GM21737 (cell line): ENCODE measurements around the gene GNG13.
A peak's percentile ranks its signal among the peaks of the same experiment; 100 is the strongest.

Source experiments
- ATAC-seq: cut with Tn5 transposase; IDR thresholded peaks from one replicate; pipeline ENCODE4 v1.9.1; 2021; ENCODE audit warnings: mild to moderate bottlenecking, moderate library complexity; ENCODE audit not compliant: unreplicated experiment

Gene GNG13

GRCh38 chr16:795580-796229, 4.8 kb downstream of the GNG13 start:
- no peak for ATAC-seq

- ATAC-seq: no peak
Measured at GRCh38 chr16:794853-795466, 5.6 kb downstream of the GNG13 start.

- no peak for ATAC-seq
Measured at GRCh38 chr16:794091-794822, 6.3 kb downstream of the GNG13 start.

- no peak for ATAC-seq
Measured at GRCh38 chr16:793414-793813, 7.1 kb downstream of the GNG13 start.

GRCh38 chr16:792221-792995, 8.1 kb downstream of the GNG13 start:
- no peak for ATAC-seq

GRCh38 chr16:791131-791530, 9.4 kb downstream of the GNG13 start:
- ATAC-seq: no peak

GRCh38 chr16:790086-790485, 10.4 kb downstream of the GNG13 start:
- no peak for ATAC-seq

- no peak for ATAC-seq
Measured at GRCh38 chr16:789191-789850, 11.2 kb downstream of the GNG13 start.

GRCh38 chr16:788399-789126, 12.0 kb downstream of the GNG13 start, which contains the start of gene CHTF18:
Gene CHTF18, plus strand, starts transcription at chr16:788620. Its CDS starts 65 bp downstream, at chr16:788685.
- peak; percentile 64 for ATAC-seq

GRCh38 chr16:787978-788398, 12.5 kb downstream of the GNG13 start, which contains the start of gene RPUSD1:
Gene RPUSD1, minus strand, starts transcription at chr16:788381. Its CDS starts 644 bp downstream, at chr16:787737.
- no peak for ATAC-seq

- ATAC-seq: no peak
Measured at GRCh38 chr16:787321-787966, 13.1 kb downstream of the GNG13 start.

GRCh38 chr16:785563-786535, 14.7 kb downstream of the GNG13 start:
- no peak for ATAC-seq

GRCh38 chr16:784431-784830, 16.1 kb downstream of the GNG13 start:
- no peak for ATAC-seq

GRCh38 chr16:783404-784161, 17.0 kb downstream of the GNG13 start:
- ATAC-seq: no peak

- no peak for ATAC-seq
Measured at GRCh38 chr16:782766-783403, 17.6 kb downstream of the GNG13 start.

GRCh38 chr16:782258-782657, 18.3 kb downstream of the GNG13 start:
- no peak for ATAC-seq
